NCI-H2171 (cell line): ENCODE results near the gene KCNIP4.
"Not testable (repeated sequence)": the region's sequence is repeated elsewhere in the genome, so short reads cannot be mapped to it uniquely, and the experiment has no call there.

Experiments used
- DNase-seq: peaks from one replicate; lab custom pipeline; 2025; lab: John Stamatoyannopoulos, UW

Gene KCNIP4

DNA sequence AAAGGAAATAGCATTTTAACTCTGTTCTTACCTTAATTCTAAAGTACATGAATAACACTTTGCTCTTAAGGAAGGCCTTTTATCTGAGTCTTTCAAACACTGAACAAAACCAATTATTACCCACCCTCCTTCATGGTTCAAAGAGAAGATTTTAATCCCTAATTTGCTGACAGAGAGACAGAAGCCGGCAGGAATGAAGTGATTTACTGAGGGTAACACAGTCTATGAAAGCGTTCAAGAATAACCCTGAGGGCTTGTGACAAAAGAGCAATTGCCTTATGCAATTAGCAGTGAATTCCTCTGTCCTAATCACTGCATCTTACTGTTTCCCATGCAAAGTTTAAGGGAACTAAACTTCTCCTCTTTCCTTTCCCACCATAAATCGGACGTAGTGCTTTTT lies 1104.3 kb downstream of the KCNIP4 start:
- DNase-seq, result no peak

- DNase-seq, result no peak
These were observed 1107.9 kb downstream of the KCNIP4 start for GRCh38 chr4:20840648-20841190.

GRCh38 chr4:20839957-20840356 lies 1108.6 kb downstream of the KCNIP4 start:
- DNase-seq, result no peak

DNA sequence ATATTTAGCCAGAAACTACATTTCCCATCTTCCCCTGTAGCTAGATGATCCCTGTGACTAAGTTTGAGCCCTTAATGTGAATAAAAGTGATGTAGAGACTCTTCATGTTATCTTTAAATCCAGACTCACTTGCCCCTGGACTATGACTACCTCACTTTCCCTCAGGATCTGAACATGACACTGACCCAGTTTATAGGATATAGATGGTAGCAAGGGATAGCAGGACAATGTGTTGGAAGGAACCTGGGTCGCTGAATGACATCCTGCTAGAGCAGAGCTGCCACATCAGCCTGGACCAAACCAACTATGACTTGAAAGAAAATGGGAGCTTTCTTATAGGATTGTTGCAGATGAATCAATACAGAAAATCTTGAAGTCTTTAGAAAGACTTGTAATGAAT lies 1110.1 kb downstream of the KCNIP4 start:
- no peak for DNase-seq

DNA sequence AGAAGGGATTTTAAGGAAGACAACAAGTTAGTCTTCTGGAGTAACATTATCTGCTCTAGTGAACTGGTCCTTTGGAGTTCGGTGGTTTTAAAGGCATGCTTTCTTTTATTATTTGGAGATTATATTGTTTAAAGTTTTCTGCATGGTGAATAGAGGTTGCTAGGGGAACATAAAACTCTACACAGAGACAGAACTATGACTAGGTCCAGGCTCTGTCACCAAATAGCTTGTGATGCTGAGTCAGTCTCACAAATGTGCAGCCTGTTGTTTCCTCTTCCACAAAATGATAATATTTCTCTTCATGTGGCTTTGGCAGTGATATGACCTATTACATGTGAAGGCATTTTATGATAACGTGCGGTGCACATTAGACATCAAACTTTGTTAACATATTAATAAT lies 1115.7 kb downstream of the KCNIP4 start:
- DNase-seq, result no peak

GRCh38 chr4:20831746-20832145 lies 1116.8 kb downstream of the KCNIP4 start:
- DNase-seq, result no peak

GRCh38 chr4:20829617-20830357 lies 1118.8 kb downstream of the KCNIP4 start:
- DNase-seq, result no peak

DNA sequence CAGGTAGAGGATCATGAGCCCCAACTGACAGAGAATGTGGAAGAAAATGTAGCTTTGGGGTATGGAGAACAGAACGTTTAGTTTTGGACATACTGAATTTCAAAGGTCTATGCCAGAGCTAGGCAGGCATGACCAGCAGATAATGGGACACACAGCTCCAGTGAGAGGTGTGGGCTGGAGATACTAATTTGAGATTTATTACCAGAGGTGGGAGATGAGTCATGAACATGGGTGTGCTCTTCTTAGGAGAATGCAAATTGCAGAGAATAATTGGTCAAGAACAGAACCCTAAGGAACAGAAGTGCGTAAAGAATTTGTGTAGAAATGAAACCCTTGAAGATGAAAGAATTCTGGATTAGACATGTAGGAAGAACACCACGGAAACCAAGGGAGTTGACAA lies 1123.1 kb downstream of the KCNIP4 start:
- no peak for DNase-seq

DNA sequence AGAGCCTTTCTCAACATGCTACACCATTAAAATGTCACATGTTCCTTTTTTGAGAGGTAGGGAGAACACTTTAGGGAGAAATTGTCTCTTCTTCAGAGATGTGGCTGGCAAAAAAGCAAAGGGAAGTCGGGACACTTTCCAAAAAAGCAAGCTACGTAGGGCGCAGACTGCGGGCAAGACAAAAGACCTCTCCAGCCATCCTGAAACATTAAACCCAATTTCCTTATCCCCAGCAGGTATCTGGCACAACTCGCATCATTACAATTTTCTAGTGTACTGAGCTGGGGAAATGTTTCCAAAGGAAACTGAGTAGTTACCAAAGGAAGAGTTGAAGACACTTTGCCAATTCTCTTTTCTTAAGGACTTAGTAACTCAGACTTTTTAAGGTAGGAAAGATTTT lies 1132.3 kb downstream of the KCNIP4 start:
- no peak for DNase-seq

GRCh38 chr4:20813700-20814099 lies 1134.9 kb downstream of the KCNIP4 start:
- no peak for DNase-seq

DNA sequence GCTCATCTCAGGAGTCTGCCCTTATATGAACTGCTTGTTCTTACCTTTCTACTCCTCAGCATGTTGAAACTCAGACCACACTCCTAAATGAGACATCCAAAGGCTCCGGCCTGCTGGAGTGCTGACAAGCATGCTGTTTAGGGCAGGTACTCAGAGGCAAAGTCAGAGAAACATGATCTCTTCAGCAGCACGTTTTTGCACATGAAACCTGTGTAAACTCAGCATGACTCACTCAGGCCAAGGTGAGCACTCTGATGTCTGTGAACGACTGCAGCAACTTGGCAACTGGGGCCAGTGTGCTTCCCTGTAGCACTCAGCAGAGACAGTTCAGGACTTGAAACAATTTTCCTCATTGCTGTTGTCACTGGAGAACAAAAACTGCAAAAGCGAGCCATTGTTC lies 1138.8 kb downstream of the KCNIP4 start:
- DNase-seq, result no peak

- no peak for DNase-seq
These were observed 1142.9 kb downstream of the KCNIP4 start for GRCh38 chr4:20805716-20806115.

- no peak for DNase-seq
These were observed 1160.5 kb downstream of the KCNIP4 start for GRCh38 chr4:20787940-20788665.

DNA sequence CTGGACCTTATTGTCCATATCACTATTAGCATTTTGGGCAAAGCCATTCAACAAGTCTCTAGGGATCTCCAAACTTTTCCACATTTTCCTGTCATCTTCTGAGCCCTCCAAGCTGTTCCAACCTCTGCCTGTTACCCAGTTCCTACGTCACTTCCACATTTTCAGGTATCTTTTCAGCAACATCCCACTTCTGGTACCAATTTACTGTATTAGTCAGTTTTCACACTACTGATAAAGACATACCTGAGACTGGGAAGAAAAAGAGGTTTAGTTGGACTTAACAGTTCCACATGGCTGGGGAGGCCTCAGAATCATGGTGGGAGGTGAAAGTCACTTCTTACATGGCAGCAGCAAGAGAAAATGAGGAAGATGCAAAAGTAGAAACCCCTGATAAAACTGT lies 1165.4 kb downstream of the KCNIP4 start:
- not testable (repeated sequence) for DNase-seq

DNA sequence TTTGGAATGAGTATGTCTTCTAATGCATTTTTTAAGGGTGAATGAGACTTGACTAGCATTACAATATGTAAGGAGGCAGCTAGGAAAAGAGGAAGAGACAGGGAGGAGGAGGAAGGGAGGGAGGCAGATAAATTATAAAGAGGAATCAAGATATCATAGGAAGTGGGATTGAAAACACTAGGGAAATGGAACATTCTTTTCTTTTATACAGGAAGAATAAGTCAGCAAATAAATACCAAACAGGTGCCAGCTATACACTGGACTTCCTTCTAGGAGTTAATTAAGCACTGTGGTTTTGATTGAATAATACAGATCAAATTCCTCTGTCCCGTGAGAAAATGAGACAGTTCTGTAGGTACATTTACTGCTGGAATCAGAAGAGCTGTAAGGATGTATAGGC lies 1169.7 kb downstream of the KCNIP4 start:
- DNase-seq, result no peak

GRCh38 chr4:20773144-20773997 lies 1175.2 kb downstream of the KCNIP4 start:
- DNase-seq, result no peak

DNA sequence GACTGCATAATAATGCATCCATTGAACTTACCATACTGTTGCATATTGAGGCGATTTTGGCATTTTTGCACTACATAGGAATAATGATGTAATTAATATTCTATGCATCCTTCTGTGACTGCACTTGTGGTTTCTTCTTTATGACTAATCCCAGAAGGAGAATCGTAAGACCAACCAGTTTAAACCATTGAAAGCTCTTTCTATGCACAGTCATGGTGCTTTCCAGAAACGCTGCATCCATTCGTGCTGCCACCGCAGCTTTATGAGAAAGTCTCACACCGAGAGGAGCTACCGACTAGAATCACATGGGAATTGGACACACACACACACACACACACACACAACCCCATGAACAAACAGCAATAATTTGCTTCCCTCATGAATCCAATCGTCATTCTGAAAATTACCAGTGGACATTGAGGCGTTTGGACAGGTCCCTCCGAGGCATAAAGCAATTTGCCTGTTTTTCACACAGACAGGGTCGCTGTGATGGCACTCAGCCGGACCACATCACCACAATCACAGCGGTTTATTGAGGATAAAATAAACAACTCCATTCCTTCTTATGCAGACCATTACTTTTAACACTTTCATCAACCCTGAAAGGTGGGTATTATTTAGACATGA lies 1184.1 kb downstream of the KCNIP4 start:
- no peak for DNase-seq

DNA sequence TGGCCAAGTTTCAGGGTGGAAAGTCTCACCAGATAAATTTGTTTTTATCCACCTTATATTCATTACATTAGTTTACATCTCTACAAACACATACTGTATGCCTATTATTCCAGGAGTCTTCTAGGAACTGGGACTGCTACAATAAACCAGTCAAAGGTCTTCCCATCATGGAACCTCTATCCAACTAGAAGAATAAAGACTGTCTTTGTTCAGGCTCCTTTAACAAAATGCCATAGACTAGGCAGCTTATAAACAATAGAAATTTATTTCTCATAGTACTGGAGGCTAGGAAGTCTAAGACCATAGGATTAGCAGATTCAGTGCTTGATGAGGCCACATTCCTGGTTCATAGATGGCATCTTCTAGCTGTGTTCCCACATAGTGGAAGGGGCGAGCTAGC lies 1186.7 kb downstream of the KCNIP4 start:
- no peak for DNase-seq

DNA sequence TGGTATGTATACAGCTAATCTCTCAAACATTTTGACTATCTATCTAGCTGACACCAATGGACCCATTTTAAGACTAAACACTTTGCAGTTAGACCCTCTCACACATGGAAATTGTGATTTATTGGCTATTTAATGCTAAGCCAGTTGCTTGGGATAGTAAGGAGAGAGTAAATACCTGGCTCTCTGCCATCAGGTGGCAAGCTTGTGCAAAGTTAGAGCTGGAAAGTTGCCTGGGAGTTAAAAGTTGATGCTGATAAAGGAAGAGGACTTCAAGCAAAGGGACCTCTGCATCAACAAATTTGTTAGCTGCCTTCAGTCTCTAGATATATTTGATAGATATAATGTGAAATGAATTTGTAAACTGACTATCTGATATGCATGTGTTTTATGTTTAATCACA lies 1187.2 kb downstream of the KCNIP4 start:
- no peak for DNase-seq

GRCh38 chr4:20760053-20760452 lies 1188.5 kb downstream of the KCNIP4 start:
- DNase-seq, result no peak

- DNase-seq, result no peak
These were observed 1194.5 kb downstream of the KCNIP4 start for GRCh38 chr4:20754036-20754435.

DNA sequence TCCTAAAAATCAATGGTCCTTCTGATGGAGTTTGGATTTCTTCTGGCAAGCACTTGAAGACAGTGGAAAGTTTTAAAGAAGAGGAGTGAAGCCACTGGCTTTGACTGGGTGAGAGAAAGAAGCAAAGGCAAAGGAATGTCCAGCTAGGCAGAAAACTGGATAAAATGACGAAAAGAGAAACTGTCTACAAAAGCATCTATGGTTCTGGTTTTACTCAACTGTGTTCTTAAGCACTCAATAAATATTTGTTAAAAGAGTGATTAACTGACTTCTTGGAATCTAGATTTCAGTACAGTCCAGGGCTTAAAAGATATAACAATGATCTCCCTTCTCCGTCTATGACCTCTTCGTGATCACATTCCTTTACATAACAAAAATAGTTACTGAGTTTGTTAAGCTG lies 1195.9 kb downstream of the KCNIP4 start:
- DNase-seq, result no peak
